GM23248 (cell line): ENCODE measurements around the gene SPACA4. TPM values are rescaled to one million over a fixed set of nuclear protein-coding genes. Genes with fewer than 3 reads are reported as not detected.

Experiments
- DNase-seq: peaks from one replicate; pipeline ENCODE4 v3.0.0-alpha.2; 2015
- H2AFZ ChIP-seq: fragments of 200-600 bp; sonication (generic); 2 replicates; pipeline ENCODE4 v1.6.1; 2016; ENCODE audit warnings: antibody characterized with exemption
- H3F3A ChIP-seq: fragments of 200-600 bp; sonication (generic); 2 replicates; pipeline ENCODE4 v1.6.1; 2016; ENCODE audit warnings: mild to moderate bottlenecking, antibody characterized with exemption, mixed run types; ENCODE audit not compliant: insufficient read depth
- H3K27ac ChIP-seq: fragments of 200-600 bp; sonication (generic); 2 replicates; pipeline ENCODE4 v1.5.1; 2016; ENCODE audit warnings: mild to moderate bottlenecking
- H3K27me3 ChIP-seq: fragments of 200-600 bp; sonication (generic); replicated peaks from 2 replicates; pipeline ENCODE4 v1.6.1; 2016; ENCODE audit warnings: mild to moderate bottlenecking; ENCODE audit not compliant: insufficient read depth
- H3K36me3 ChIP-seq: fragments of 200-600 bp; sonication (generic); 2 replicates; pipeline ENCODE4 v1.6.1; 2016; ENCODE audit warnings: low read depth, mild to moderate bottlenecking
- H3K4me1 ChIP-seq: fragments of 200-600 bp; sonication (generic); 2 replicates; pipeline ENCODE4 v1.6.1; 2016; ENCODE audit warnings: mild to moderate bottlenecking; ENCODE audit not compliant: insufficient read depth
- H3K4me2 ChIP-seq: fragments of 200-600 bp; sonication (generic); one replicate; pipeline ENCODE4 v1.6.1; 2016; ENCODE audit warnings: mild to moderate bottlenecking; ENCODE audit not compliant: unreplicated experiment
- H3K4me3 ChIP-seq: fragments of 200-600 bp; sonication (generic); 2 replicates; pipeline ENCODE4 v1.5.1; 2016; ENCODE audit warnings: mild to moderate bottlenecking
- H3K79me2 ChIP-seq: fragments of 200-600 bp; sonication (generic); 2 replicates; pipeline ENCODE4 v1.6.1; 2016; ENCODE audit warnings: mild to moderate bottlenecking; ENCODE audit not compliant: insufficient read depth
- H3K9ac ChIP-seq: fragments of 200-600 bp; sonication (generic); 2 replicates; pipeline ENCODE4 v1.6.1; 2016; ENCODE audit warnings: mild to moderate bottlenecking
- H3K9me2 ChIP-seq: fragments of 200-600 bp; sonication (generic); 2 replicates; pipeline ENCODE4 v1.6.1; 2016; ENCODE audit warnings: mixed run types, mild to moderate bottlenecking, moderate library complexity; ENCODE audit not compliant: insufficient read depth
- H3K9me3 ChIP-seq: fragments of 200-600 bp; sonication (generic); one replicate; pipeline ENCODE4 v1.6.1; 2017; ENCODE audit warnings: low read depth
- H4K20me1 ChIP-seq: fragments of 200-600 bp; sonication (generic); 2 replicates; pipeline ENCODE4 v1.6.0; 2016; ENCODE audit not compliant: insufficient read depth
- EZH2 ChIP-seq: fragments of 200-600 bp; sonication (generic); IDR thresholded peaks from 2 replicates; pipeline ENCODE4 v1.6.1; 2018; ENCODE audit warnings: antibody characterized with exemption, mild to moderate bottlenecking; ENCODE audit not compliant: insufficient read depth, poor library complexity, severe bottlenecking
- EZH2phosphoT487 ChIP-seq: fragments of 200-600 bp; sonication (generic); IDR thresholded peaks from 2 replicates; pipeline ENCODE4 v1.6.1; 2018; ENCODE audit warnings: antibody characterized with exemption, moderate library complexity, mild to moderate bottlenecking, low read depth; ENCODE audit not compliant: insufficient read depth
- WGBS, 2 experiments: methylation state at CpG; one replicate each; pipeline ENCODE4 v1.1.6; 2015 to 2017; ENCODE audit warnings: low lambda C conversion rate in 2 of 2, low coverage in 1 of 2; ENCODE audit errors: missing lambda C conversion rate in 2 of 2; 5-methylcytosine and 5-hydroxymethylcytosine counted together
- in situ Hi-C: fragments of 300-500 bp; cut with MboI; formaldehyde crosslinking; loops from 2 replicates; pipeline ENCODE4 v1.15.0; 2020
- polyA plus RNA-seq: library from polyadenylated mRNA; unstranded; fragments of >200 nt; fragmentation: Nextera tagmentation; extraction: Ambion mirVana; gene quantifications from 2 replicates; pipeline ENCODE4 v1.2.1, GENCODE V29; 2016
- total RNA-seq: library from RNA; depleted of rRNA; stranded (reverse); fragments of >200 nt; shearing (Covaris generic); gene quantifications from 2 replicates; pipeline ENCODE4 v1.2.3, GENCODE V29; 2014

Gene SPACA4
- total and polyA plus RNA-seq, 2 experiments from 2014 or later = not detected

DNA sequence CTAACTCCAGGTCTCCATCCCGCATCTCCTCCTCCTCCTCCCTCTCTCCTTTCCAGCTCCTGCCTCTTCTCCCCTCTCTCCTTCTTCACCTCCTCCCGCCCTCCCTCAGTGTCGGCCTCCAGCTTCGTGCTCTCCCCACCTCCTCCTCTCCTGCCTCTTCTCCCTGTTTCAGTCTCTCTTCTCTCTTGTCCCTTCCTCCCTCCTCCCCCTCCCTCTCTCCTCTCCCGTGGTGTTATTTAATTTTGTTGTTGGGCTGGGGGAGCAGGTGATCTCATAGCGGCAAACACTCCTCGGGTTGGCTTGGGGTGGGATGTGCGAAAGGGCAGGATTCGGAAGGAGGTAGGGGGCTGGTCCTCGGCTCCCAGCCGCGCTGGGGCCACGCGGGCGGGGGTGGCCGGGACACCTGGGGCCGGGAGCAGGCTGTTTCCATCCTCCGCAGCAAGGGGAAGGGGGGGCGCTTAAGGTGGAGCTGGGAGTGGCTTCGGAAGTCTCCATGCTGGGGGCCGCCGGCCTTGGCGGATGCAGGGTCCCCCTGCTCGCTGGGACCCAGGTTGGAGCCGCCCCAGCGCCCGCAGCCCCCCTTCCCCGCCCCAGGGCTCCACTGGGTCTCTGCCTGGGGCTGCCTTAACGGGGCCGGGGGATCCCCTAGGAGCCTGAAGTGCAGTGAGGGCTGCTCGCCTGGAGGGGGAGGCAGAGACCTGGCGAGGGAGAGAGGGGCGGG lies 39.6 kb downstream of the SPACA4 start, which contains the start of gene CA11:
Gene CA11 (minus strand): TSS at position 187 of the 721 bp plus-strand sequence. CDS start 555 bp downstream, outside the sequence.
- Histone ChIP-seq H3K79me2 (no peaks in the 10 kb centered on the region), H2AFZ (peak within 1 kb of the TSS; percentile 93), H3K9me3 (no peaks in the 10 kb centered on the region), H4K20me1 (no peaks in the 10 kb centered on the region), H3K9ac (peak within 1 kb of the TSS; percentile 27), H3K9me2 (no peaks in the 10 kb centered on the region), H3K4me2 (peak within 1 kb of the TSS; percentile 96), H3K27me3 (no peaks in the 10 kb centered on the region), H3F3A (peaks cover 7% of the 10 kb centered on the region; the same call in 1 of the 2 replicates), H3K4me1 (0 out of 2 replicates have a peak, but pooled peaks cover 17% of the 10 kb centered on the region), H3K4me3 (peak within 1 kb of the TSS; percentile 73), H3K27ac (no peak within 1 kb of the TSS), H3K36me3 (no peaks in the 10 kb centered on the region)
- peak; percentile 87 for DNase-seq
- WGBS, 2 experiments = 1 to 4% methylated on average over 13 to 33 of the region's 33 CpGs
- no peak for TF ChIP-seq EZH2phosphoT487
- no peak for TF ChIP-seq EZH2
- in situ Hi-C loops = no loop called here

DNA sequence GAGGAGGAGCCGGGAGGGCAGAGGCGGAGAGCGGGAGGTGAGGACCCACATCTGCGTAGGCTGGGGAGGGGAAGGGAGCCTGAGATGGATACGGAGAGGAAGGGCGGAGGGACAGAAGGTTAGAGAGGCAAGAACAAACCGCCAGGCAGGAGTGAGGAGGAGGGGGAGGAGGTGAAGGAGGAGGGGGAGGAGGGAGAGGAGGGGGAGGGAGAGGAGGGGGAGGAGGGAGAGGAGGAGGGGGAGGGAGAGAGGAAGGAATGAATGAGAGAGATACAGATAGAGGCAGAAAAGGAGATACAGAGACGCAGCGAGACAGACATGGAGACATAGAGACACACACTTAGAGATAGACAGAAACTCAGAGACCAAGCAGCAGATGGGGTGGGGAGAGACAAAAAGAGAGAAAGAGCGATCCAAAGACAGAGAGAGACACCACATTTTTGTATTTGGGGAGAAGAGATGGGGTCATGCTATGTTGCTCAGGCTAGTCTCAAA lies 40.2 kb downstream of the SPACA4 start:
- no peaks in the 10 kb centered on the region for H3K9me3 ChIP-seq
- H3K9ac ChIP-seq = no peak overlapping the region
- no peak for DNase-seq
- H3K36me3 ChIP-seq = no peaks in the 10 kb centered on the region
- H3K4me2 ChIP-seq = peak overlapping the region; percentile 96
- no peaks in the 10 kb centered on the region for H4K20me1 ChIP-seq
- peaks cover 7% of the 10 kb centered on the region; the same call in 1 of the 2 replicates for H3F3A ChIP-seq
- 11 to 60% methylated on average over 2 to 10 of the region's 10 CpGs for WGBS, 2 experiments
- H3K9me2 ChIP-seq = no peaks in the 10 kb centered on the region
- H3K27ac ChIP-seq = no peak overlapping the region
- peak overlapping the region; percentile 73 for H3K4me3 ChIP-seq
- TF ChIP-seq EZH2 (no peak), EZH2phosphoT487 (no peak)
- 0 out of 2 replicates have a peak, but pooled peaks cover 17% of the 10 kb centered on the region for H3K4me1 ChIP-seq
- H3K79me2 ChIP-seq = no peaks in the 10 kb centered on the region
- in situ Hi-C loops = no loop called here
- peak overlapping the region; percentile 93 for H2AFZ ChIP-seq
- H3K27me3 ChIP-seq = no peaks in the 10 kb centered on the region

DNA sequence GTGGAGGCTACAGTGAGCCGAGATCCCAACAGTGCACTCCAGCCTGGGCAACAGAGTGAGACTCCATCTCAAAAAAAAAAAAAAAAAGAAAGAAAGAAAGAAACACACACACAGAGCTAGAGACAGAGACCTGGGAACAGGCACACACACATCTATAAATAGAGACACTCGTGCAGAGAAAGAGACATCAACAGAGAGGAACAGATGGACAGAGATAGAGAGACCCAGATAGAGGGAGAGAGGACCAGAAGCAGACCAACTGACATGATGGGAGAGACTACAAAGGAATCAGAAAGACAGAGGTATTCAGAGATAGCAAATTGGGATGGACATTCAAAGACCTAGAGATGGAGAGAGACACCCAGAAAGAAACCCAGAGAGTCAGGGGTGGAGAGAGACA lies 41.6 kb downstream of the SPACA4 start:
- Histone ChIP-seq H3K79me2 (no peaks in the 10 kb centered on the region), H3F3A (peaks cover 7% of the 10 kb centered on the region; the same call in 1 of the 2 replicates), H3K36me3 (no peaks in the 10 kb centered on the region), H3K9me3 (no peaks in the 10 kb centered on the region), H3K4me3 (no peak overlapping the region), H3K9ac (no peak overlapping the region), H3K4me2 (no peak overlapping the region), H3K27me3 (no peaks in the 10 kb centered on the region), H2AFZ (no peak overlapping the region), H3K4me1 (0 out of 2 replicates have a peak, but pooled peaks cover 17% of the 10 kb centered on the region), H4K20me1 (no peaks in the 10 kb centered on the region), H3K27ac (no peak overlapping the region), H3K9me2 (no peaks in the 10 kb centered on the region)
- no peak for TF ChIP-seq EZH2
- TF ChIP-seq EZH2phosphoT487 = no peak
- WGBS, 2 experiments = 89 to 98% methylated on average over 2 of the region's 2 CpGs
- DNase-seq = no peak
- in situ Hi-C loops = no loop called here

DNA sequence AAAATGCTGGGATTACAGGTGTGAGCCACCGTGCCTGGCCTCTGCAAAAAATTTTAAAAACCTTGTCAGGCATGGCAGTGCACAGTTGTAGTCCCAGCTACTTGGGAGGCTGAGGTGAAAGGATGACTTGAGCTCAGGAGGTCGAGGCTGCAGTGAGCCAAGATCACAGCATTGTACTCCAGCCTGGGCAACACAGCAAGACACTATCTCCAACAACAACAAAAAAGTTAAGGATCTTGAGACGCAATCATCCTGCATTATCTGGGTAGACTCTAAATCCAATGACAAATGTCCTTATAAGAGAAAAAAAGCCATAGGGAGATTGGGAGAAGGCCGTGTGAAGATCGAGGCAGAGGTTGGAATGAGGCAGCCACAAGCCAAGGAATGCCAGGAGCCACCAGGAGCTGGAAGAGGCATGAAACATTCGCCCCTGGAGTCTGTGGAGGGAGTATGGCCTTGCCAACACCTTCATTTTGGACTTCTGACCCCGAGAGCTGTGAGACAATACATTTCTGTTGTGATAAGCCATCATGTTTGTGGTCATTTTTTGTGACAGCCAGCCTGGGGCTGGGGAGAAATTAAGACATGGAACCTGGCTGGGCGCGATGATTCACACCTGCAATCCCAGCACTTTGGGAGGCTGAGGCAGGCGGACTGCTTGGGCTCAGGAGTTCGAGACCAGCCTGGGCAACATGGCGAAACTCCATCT lies 44.6 kb downstream of the SPACA4 start:
- no peak overlapping the region for H3K9ac ChIP-seq
- H3K9me2 ChIP-seq = no peaks in the 10 kb centered on the region
- TF ChIP-seq EZH2phosphoT487 = no peak
- no peak for TF ChIP-seq EZH2
- 0 out of 2 replicates have a peak, but pooled peaks cover 5% of the 10 kb centered on the region for H3K4me1 ChIP-seq
- H2AFZ ChIP-seq = no peak overlapping the region
- no peaks in the 10 kb centered on the region for H3K9me3 ChIP-seq
- no peaks in the 10 kb centered on the region for H3K79me2 ChIP-seq
- peaks cover under 1% of the 10 kb centered on the region; the same call in 1 of the 2 replicates for H3F3A ChIP-seq
- in situ Hi-C loops = no loop called here
- no peak overlapping the region for H3K4me3 ChIP-seq
- no peak overlapping the region for H3K4me2 ChIP-seq
- WGBS, 2 experiments = 89 to 91% methylated on average over 12 of the region's 12 CpGs
- no peaks in the 10 kb centered on the region for H3K27me3 ChIP-seq
- no peak overlapping the region for H3K27ac ChIP-seq
- DNase-seq = no peak
- H4K20me1 ChIP-seq = no peaks in the 10 kb centered on the region
- H3K36me3 ChIP-seq = no peaks in the 10 kb centered on the region
